LHCN-M2 (cell line): Measurements from ENCODE around the gene IFT74. TPM values are rescaled to one million over a fixed set of nuclear protein-coding genes. Genes with fewer than 3 reads are reported as not detected.
A peak's percentile ranks its signal among the peaks of the same experiment; 100 is the strongest.

Source experiments
- DNase-seq: peaks from one replicate; pipeline ENCODE4 v3.0.0-alpha.2; 2012; ENCODE audit warnings: low read depth
- total RNA-seq: library from RNA; depleted of rRNA; stranded (reverse); fragments of >200 nt; gene quantifications from 2 replicates; pipeline ENCODE4 v1.2.3, GENCODE V29; 2014

The IFT74 gene
- total RNA-seq, 1 experiment from 2014 or later = 26.8 TPM

- DNase-seq = no peak
These were observed 18.7 kb downstream of the IFT74 start for GRCh38 chr9:26974927-26975326.

DNA sequence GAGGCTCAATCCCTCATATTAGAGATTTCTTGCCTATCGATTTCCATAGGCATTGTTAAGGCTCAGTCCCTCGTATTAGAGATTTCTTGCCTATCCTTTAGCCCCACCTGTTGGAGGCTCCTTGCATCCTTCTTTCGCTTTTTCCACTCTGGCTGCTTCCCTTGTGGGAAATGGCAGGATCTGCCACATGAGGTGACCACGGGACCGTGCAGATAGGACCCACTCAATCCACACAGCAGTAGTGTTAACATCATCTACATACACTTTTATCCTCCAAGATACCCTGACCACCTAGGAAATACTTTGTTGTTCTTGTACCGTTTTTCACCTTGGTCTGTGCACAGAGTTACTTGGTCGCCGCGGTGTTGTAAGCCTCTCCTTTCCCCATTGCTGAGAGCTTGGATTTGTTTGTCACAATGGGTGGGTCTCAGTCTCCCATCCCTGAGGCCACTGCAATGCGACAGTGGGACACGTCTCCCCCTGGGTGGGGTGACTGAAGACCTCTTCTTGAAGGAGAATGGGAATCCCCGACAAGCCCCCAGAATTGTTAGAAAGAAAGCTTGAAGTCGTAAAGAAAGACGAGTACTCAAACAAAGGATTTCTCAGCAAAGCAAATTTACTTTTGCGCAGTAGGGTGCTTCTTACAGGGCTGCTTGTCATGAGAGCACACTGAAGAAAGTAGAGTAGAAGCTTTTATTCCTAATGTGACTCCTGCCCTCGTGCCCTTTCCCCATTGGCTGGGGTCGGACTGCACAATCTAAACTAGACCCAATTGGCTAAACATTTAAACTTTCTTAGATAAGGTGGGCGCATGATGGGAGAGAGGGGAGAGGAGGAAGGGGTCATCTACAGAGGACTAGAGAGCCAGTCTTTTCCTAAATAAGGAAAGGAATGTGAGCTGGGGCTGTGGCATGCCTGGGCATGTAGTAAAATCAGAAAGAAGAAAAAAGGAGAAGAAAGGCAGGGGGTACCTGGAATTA is 19.8 kb downstream of the IFT74 start:
- peak; percentile 19 for DNase-seq

GRCh38 chr9:26983340-26983739 is 27.1 kb downstream of the IFT74 start:
- no peak for DNase-seq

DNA sequence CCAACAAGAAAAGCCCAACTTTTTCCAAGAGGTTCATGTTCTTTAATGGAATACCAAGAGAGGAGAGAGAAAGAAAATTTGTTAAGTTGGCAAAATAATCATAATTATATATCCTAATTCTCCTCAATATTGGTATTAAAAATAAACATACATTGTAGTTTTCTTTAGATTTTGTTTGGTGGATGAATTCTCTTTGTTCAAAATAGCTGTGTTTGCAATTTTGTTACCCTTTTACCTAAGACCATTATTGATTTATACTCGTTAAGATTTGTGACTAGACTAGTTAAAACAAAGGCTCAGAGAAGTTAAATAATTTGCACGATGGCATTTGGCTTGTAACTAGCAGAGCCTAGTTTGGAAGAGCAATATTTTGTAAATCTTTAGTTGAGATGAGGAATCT is 39.6 kb downstream of the IFT74 start:
- DNase-seq = no peak

GRCh38 chr9:27003426-27004077 is 47.3 kb downstream of the IFT74 start:
- DNase-seq = no peak

- DNase-seq = no peak
These were observed 49.3 kb downstream of the IFT74 start, which contains the start of gene LRRC19 for GRCh38 chr9:27005491-27005890. TSS of gene LRRC19 (minus strand) at chr9:27005672. CDS start at chr9:26999694, 5,978 bp downstream.

- no peak for DNase-seq
These were observed 63.4 kb downstream of the IFT74 start for GRCh38 chr9:27019589-27019988.

DNA sequence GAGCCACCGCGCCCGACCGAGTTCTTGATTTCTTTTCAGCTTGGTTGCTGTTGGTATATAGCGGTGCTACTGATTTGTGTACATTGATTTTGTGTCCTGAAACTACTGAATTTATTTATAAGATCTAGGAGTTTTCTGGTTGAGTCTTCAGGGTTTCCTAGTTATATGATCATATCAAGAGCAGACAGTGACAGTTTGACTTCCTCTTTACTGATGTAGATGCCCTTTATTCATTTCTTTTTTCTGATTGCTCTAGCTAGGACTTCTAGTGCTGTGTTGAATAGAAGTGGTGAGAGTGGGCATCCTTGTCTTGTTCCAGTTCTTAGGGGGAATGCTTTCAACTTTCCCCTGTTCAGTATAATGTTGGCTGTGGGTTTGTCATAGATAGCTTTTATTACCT is 66.7 kb downstream of the IFT74 start:
- no peak for DNase-seq

DNA sequence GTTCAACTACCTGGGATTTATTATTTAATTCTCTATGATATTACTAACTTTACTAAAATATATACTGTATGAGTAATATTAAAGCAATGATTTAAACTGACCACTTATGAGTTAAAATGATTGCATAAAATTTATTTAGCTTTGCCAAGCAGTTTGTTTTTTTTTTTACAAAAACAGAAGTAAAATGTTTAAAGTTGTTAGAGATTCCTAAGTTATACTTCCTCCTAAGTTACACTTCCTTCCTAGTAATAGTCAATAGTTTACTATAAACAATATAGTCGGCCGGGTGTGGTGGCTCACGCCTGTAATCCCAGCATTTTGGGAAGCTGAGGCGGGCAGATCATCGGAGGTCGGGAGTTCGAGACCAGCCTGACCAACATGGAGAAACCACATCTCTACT is 73.0 kb downstream of the IFT74 start:
- DNase-seq = no peak

DNA sequence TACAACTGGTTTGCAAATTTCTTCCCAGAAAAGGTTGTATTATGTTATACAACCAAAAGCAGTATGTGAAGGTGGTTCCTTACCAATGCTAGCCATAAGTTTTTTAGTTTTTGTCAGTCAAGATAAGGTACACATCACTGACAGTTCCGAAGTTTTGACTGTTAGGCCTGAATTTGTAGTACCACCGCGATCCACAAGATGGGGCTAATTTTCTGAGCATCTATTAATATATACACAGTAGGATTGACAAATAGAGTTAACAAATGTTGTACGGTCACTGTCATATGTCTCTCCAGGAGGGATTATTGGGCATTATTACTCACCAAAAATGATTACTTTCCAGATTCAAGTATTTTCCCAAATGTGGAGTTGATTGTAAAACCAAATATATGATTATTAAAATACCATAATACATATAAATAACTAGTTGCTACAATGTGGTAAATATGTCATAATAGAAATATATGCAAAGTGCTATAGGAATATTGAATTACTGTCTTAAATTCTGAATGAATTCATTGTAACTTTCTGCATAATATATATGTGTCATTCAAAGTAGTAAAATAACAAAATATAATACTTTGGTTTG is 77.7 kb downstream of the IFT74 start:
- peak; percentile 51 for DNase-seq

DNA sequence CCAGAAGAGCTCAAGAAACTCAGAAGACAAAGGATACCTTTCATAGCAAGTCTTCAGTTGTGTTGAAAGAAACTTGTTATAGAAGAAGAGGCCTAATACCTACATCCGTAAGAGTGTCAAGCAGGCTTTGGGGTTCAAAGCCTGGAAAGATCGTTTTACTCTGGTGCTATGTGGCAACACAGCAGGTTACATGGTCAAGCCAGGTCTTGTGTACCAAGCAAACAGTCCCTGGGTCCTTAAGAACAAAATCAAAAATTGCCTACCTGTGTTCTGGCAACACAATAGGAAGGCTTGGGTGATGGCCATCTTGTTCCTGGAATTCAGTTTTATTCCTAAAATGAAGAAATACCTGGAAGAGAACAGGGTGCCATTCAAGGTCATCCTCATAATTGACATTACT is 81.3 kb downstream of the IFT74 start:
- no peak for DNase-seq

DNA sequence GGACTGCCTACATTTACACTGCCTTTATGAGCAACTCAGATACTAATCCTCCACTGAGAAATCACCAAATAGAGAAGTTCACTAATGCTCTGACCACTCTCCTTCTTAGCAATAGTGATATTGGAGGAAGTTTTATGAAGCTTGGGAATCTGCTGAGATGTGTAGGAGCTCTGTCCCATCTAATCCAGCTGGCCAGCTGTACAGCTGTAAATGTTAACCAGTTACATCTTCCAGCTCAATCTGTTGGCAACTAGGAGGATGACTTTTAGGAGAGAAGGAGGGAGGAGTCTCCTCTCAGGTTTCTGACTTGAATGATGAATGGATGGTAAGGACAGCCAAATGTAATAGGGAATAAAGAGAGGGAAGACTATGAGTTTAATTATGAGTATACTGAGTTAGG is 85.5 kb downstream of the IFT74 start:
- DNase-seq = no peak

DNA sequence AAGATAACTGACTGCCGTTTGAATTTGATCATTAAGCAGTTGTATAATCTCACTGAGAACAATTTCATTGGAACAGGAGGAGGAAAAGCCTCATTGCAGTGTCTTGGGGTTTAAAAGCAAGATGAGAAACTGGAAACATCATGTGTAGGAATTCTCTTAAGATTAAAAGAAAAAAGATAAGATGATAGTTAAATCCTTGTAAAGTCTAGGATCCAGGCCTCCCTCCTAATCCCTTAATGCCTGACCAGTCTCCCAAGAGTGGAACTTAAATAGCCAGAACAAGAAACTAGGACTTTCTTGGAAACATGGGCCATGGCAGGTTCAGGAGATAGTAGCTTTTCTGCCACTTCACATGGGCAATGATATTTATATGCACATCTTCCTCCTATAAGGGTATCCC is 86.3 kb downstream of the IFT74 start:
- no peak for DNase-seq

DNA sequence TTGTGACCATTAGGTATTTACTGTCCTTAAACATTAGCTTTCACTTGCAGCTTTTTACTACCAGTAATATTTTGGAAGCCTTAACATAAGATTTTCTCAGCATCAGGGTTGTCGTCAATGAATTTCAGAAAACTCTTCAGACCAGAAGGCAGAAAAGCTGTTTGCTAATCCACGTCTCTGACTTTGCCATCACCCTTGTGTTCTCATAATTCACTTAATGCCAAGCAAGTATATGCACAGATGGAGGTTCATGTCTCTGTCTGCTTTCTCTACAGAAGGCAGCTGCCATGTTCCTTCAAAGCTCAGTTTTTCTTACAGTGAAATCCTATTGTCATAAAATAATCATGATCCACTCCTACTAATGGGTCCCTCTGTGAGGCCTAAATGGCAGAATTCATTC is 87.0 kb downstream of the IFT74 start:
- no peak for DNase-seq

GRCh38 chr9:27047136-27047535 is 90.9 kb downstream of the IFT74 start:
- no peak for DNase-seq

DNA sequence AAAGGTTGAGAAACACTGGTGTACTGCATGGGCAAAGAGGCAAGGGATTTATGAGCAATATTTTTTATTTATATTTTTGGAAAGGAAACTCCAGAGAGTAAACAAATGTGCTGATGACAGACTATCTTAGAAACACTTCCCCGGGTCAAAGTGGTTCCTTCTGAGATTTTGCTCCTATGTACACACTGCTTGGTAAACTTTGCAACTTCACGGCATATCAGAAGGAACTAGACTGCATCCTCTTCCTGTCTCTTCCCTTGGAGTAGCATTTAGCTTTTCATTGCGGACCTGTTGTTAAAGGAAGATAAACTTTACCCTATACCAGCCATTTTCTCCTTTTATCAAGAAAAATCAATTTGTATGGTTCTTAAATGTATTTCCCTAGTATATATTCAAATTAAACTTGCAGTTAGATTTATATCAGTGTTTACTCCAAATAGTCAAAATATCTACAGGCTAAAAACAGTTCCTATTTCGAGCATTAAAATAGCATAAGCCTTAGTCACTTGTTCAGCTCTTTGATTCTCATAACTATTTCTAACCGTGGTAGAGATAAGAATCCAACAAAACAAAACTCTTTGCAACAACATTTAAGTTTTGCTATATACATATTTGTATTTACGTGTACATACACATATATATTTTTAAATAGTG is 97.3 kb downstream of the IFT74 start:
- DNase-seq = peak; percentile 11

GRCh38 chr9:27054125-27054524 is 97.9 kb downstream of the IFT74 start:
- no peak for DNase-seq

DNA sequence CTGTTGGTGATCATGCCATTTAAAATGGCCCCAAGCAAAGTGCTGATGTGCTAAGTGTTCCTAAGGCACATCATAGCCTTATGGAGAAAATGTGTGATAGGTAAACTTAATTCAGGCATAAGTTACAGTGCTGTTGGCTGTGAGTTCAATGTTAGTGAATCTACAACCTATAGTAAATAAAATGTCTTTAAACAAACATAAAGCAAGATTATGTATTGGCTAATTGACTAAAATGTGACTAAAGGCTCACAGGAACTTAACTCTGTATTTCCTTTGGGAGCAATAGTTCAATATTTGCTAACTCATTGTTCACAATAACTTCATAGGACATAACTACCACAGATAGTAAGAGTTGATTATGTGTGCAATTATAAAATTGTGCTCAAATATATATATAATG is 98.6 kb downstream of the IFT74 start:
- no peak for DNase-seq

DNA sequence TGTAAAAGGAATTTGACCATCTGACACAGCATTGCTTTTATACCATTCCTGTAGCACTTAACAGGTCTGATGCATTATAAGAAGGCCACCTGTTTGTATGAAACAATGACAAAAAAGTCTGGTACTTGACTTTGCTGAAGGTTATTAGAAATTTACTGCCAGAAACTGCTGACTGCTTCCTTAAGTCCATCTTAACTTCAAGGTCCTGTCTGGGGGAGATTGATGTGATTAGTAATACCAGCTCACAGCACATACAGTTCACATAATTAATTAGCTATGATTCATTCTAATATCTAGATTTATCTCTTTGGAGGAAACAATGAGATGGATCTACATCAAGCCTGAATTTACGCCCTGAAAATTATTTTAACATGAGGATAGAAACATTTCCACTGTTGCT is 103.2 kb downstream of the IFT74 start:
- no peak for DNase-seq

DNA sequence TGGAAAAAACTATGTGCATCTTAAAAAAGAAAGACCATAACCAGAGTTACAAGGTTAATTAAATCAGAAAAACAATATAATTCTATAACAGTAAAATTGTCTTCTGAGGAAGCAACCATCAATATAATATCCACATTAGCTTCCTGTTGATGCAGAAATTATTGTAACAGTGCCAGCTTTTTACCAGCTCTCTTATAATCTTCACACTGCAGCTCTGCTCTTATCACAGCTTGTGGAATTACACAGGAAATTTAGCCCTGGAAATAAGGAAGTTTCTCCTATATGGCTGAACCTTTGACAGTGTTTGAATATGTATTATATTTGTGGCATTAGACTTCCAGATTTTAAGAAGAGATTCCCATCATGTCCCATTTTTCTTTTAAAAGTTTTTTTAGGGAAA is 103.7 kb downstream of the IFT74 start:
- no peak for DNase-seq

- DNase-seq = no peak
These were observed 109.1 kb downstream of the IFT74 start for GRCh38 chr9:27065288-27065687.
